ENCODE results near the gene TMEM52.
"Not testable (repeated sequence)": the region's sequence is repeated elsewhere in the genome, so short reads cannot be mapped to it uniquely, and the experiment has no call there.

Gene TMEM52

DNA sequence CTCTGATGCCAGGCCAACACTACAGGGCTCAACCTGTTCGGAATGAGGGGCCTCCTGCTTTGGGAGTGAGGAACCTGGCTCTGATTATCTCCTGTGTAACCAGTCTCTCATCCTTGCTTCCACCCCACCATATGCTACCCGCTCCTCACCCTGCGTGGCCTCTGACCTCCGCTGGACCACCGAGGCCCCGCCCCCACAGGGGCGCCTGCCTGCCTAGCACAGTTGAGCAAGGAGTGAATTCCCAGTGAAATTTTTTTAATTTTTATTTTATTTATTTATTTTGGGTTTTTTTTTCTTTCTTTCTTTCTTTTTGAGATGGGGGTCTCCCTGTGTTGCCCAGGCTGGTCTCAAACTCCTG lies 26.3 kb downstream of the TMEM52 start:
- DNase-seq = no peak

DNA sequence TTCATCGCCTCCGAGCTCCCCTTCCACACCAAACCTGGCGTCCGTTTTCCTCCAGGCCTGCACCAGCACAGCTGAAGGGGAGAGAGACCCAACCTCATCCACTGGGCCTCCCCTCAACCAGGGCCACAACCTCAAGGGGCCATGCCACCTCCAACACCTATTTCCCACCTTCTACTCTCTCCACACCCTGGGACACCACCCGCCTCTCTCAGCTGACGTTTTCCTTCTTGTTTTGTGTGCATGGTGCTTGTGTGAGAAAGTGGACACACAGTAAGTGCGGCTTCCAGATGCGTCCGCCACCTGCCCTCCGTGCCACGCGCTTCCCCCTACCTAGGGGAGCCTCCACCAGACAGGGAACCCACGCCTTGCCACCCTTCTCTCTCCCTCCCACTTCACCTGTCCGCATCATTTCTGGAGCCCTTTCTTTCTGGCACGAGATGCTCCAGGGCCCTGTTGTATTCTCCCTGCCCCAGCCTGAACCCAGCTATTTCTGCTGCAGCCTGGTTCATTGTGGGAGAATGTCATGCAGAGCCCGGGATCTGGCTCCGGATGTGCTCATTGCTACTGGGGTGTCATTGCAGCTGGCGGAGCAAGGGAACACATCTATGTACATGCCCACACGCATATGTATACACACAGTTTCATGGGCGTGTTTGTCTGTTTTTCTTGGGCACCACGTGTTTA lies 26.9 kb downstream of the TMEM52 start:
- DNase-seq = no peak

- DNase-seq = peak; percentile 29
Observed at GRCh38 chr1:1891349-1892078, 27.6 kb downstream of the TMEM52 start.

GRCh38 chr1:1890506-1891348 lies 28.4 kb downstream of the TMEM52 start, which contains the start of gene GNB1:
Gene GNB1, minus strand, starts transcription at chr1:1891087. Its CDS starts 65,634 bp downstream, at chr1:1825453.
- DNase-seq = peak; percentile 69

DNA sequence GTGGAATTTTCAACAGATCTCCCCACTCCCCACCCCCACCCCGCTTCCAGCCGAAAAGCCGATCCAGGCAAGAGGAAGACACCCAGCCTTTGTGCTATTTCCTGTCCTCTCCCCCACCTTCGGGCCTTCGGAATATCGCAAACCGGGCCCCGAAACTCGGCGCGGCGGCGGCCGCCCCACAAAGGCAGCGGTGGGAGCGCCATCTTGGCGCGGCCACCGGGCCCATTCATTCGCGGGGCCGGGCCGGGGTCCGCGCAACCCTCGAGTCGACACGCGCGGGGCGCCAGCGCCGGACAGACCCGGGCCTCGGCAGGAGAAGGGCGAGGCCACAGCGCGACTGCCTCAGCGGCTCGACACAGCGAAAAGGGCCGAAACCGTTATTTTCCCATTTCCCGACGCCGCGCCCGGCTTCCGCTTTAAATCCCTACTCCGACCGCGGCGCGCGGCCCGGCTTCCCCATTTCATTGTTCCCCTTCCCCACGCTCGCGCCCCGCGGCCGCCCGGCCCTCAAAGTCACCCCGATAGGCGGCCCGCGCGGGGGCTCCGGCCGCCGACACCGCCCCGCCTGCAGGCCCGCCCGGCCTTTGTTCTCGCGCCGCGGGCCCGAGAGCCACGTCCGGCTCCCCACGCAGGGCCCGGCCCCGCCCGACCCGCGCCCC lies 29.1 kb downstream of the TMEM52 start:
- DNase-seq = no peak

DNA sequence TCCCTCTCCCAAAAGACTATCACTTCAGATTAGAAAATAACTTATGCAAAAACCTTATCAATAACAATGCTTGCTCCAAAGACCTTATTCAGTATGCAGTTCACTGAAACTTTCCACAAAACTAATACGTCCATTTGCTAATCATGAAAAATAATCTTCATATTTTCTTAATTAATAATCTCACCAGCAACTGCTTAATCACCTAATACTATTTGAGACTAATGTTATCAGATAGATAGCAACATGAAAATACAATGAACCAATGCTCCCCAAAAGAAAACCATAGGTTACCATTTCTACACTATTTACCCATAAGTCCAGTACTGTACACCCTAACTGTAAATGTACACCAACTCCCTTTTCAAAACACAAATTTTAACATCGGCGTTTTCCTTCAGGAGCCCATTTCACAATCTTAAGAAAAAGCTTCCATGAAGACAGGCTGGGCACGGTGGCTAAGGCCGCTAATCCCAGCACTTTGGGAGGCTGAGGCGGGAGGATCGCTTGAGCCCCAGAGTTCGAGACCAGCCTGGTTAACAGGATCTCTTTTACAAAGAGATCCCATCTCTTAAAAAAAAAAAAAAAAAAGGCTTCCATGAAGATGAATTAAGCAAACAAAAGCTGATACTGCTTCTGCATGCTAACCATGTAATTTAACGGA lies 29.9 kb downstream of the TMEM52 start:
- DNase-seq = no peak

GRCh38 chr1:1883890-1884289 lies 35.2 kb downstream of the TMEM52 start:
- not testable (repeated sequence) for DNase-seq

- no peak for DNase-seq
Observed at GRCh38 chr1:1883092-1883873, 35.8 kb downstream of the TMEM52 start.

- no peak for DNase-seq
Observed at GRCh38 chr1:1881727-1882126, 37.4 kb downstream of the TMEM52 start.

GRCh38 chr1:1880617-1881312 lies 38.3 kb downstream of the TMEM52 start:
- DNase-seq = no peak

GRCh38 chr1:1879942-1880341 lies 39.1 kb downstream of the TMEM52 start:
- no peak for DNase-seq

DNA sequence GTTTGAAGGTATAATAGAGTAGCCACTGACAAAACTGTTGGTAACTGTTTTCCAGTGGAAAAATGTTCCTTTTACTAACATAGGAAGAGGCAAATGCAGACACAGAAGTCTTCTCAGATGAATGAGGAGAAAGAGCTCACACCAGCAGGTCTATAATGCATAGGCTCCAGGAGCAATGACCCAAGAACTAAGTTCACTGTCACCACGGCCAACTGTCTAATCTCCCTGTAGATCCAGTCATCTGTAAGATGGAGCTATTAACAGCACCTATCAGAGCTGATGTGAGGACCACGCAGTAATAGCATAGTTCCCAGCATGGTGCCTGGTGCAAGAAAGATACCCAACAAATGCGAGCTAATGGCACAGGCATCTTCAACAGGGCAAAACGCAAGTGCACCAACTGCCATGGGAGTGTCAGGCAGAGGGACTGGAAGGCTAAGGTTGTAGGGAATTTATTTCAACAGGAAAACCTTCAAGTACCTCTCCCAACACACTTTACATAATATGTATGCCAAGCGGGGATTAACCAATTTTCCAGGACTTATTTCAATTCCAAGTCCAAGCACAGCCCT lies 41.1 kb downstream of the TMEM52 start:
- DNase-seq = no peak

GRCh38 chr1:1876335-1876930 lies 42.6 kb downstream of the TMEM52 start:
- DNase-seq = no peak

DNA sequence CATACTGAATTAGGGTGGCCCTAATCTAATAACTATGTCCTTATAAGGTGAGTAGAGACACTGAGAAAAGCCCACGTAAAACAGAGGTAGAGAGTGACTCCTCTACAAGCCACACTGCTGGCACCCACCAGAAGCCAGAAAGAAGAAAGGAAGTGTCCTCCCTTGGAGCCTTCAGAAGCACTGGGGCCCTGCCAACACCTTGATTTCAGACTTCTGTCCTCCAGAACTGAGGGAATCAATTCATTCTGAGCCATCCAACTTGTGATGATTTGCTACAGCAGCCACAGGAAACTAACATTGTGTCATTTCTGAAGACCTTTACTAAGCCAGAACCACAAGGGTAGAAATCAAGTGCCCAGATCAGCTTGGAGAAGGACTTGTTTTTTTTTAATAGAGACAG lies 43.1 kb downstream of the TMEM52 start:
- DNase-seq = no peak

DNA sequence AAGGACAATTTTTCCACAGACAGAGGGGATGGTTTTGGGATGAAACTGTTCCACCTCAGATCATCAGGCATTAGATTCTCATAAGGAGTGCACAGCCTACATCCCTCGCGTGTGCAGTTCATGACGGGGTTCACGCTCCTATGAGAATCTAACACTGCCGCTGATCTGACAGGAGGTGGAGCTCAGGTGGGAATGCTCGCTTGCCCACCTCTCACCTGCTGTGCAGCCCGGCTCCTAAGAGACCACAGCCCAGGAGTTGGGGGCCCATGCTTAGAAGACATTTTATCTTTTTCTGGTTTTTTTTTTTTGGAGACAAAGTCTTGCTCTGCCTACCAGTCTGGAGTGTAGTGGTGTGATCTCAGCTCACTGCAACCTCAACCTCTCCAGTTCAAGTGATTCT lies 44.2 kb downstream of the TMEM52 start:
- DNase-seq = no peak

DNA sequence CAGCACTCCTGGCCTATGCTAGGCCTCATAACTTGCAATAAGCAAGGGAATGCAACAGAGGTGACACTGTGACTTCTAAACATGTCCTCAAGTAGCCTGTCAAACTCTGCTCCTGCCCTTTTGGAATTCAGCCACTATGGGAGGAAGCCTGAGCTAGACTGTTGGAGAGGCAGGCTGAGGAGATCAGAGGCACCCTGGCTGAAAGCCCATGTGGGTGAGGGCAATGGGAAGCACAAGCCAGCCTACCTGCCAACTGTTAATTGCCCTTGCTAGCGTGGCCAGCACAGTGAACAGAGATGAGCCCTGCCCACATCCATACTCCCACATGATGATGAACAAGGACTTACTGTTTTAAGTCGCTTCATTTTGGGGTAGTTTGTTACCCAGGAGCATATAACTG lies 45.9 kb downstream of the TMEM52 start:
- DNase-seq = no peak

- DNase-seq = no peak
Observed at GRCh38 chr1:1872329-1872994, 46.6 kb downstream of the TMEM52 start.

GRCh38 chr1:1869469-1869868 lies 49.6 kb downstream of the TMEM52 start:
- DNase-seq = no peak

Data from NCI-H1092 (cell line).